Upper lobe of right lung (tissue), 1 donor: ENCODE data around the gene KRT6B. TPM values are rescaled to one million over a fixed set of nuclear protein-coding genes. Genes with fewer than 3 reads are reported as not detected.

ENCODE experiments used
- ATAC-seq: fragments of 200-7000 bp; cut with Tn5 transposase; one replicate; pipeline ENCODE4 v1.9.1; 2020; ENCODE audit warnings: mild to moderate bottlenecking, moderate library complexity
- DNase-seq: peaks from one replicate; pipeline ENCODE4 v3.0.0-alpha.2; 2020
- H3K27ac ChIP-seq: fragments of 200-600 bp; one replicate; pipeline ENCODE4 v1.8.0; 2022
- H3K27me3 ChIP-seq: fragments of 200-600 bp; one replicate; pipeline ENCODE4 v1.8.0; 2022; ENCODE audit warnings: mild to moderate bottlenecking
- H3K36me3 ChIP-seq: fragments of 200-600 bp; one replicate; pipeline ENCODE4 v1.8.0; 2022
- H3K4me1 ChIP-seq: fragments of 200-600 bp; one replicate; pipeline ENCODE4 v1.8.0; 2022
- H3K4me3 ChIP-seq: fragments of 200-600 bp; one replicate; pipeline ENCODE4 v1.8.0; 2022; ENCODE audit warnings: mild to moderate bottlenecking
- H3K9me3 ChIP-seq: fragments of 200-600 bp; one replicate; pipeline ENCODE4 v1.8.0; 2022
- CTCF ChIP-seq: fragments of 200-600 bp; IDR thresholded peaks from one replicate; pipeline ENCODE4 v1.8.0; 2022; ENCODE audit warnings: antibody characterized with exemption
- intact Hi-C: fragments of 100-400 bp; cut with DNase I; formaldehyde crosslinking; loops from one replicate; pipeline ENCODE4 v1.11.0; 2022
- total RNA-seq: library from RNA; stranded (reverse); fragmentation: NEBNext Ultra II Directional; extraction: Animal tissue kit (Norgen Biotek cat#: 25700); gene quantifications from one replicate; pipeline ENCODE4 v1.2.1, GENCODE V29; 2021
- donor health status: DM: no; HTN: yes; CAD: no; lungs with severe emphysema.

KRT6B gene
- total RNA-seq, 1 donor from 2014 or later: not detected

GRCh38 chr12:52398176-52398575 lies 53.8 kb downstream of the KRT6B start:
- H3K27me3 ChIP-seq: peaks cover 21% of the 10 kb centered on the region
- no peaks in the 10 kb centered on the region for H3K4me1 ChIP-seq
- no peaks in the 10 kb centered on the region for H3K9me3 ChIP-seq
- ATAC-seq (no peak), DNase-seq (no peak)
- no peak overlapping the region for H3K27ac ChIP-seq
- H3K4me3 ChIP-seq: no peak overlapping the region
- no peak for TF ChIP-seq CTCF
- intact Hi-C loops: no loop called here
- no peaks in the 10 kb centered on the region for H3K36me3 ChIP-seq

- intact Hi-C loops: no loop called here
- Histone ChIP-seq H3K4me1 (no peaks in the 10 kb centered on the region), H3K9me3 (no peaks in the 10 kb centered on the region), H3K27me3 (peaks cover 21% of the 10 kb centered on the region), H3K27ac (no peak overlapping the region), H3K4me3 (no peak overlapping the region), H3K36me3 (no peaks in the 10 kb centered on the region)
- ATAC-seq: no peak
- TF ChIP-seq CTCF: no peak
- DNase-seq: peak; percentile 30
Observed at GRCh38 chr12:52396656-52397055, 55.3 kb downstream of the KRT6B start.

Other genes starting within 250 kb of the KRT6B start
- gene KRT7, start 218.9 kb downstream of the KRT6B start, total RNA-seq: 664 TPM
- gene KRT86, start 177.5 kb downstream of the KRT6B start, total RNA-seq: 1.1 TPM
- gene KRT81, start 160.6 kb downstream of the KRT6B start, total RNA-seq: not detected
- not detected for gene KRT83, start 130.7 kb downstream of the KRT6B start, total RNA-seq
- gene KRT85, start 84.7 kb downstream of the KRT6B start, total RNA-seq: not detected
- not detected for gene KRT84, start 66.5 kb downstream of the KRT6B start, total RNA-seq
- not detected for gene KRT82, start 45.8 kb downstream of the KRT6B start, total RNA-seq
- not detected for gene KRT75, start 17.8 kb downstream of the KRT6B start, total RNA-seq
- gene KRT6C, start 21.7 kb upstream of the KRT6B start, total RNA-seq: not detected
- gene KRT6A, start 41.1 kb upstream of the KRT6B start, total RNA-seq: 3.0 TPM
- 8.8 TPM for gene KRT5, start 68.2 kb upstream of the KRT6B start, total RNA-seq
- gene KRT71, start 101.0 kb upstream of the KRT6B start, total RNA-seq: not detected
- not detected for gene KRT74, start 121.7 kb upstream of the KRT6B start, total RNA-seq
- not detected for gene KRT72, start 149.3 kb upstream of the KRT6B start, total RNA-seq
- gene KRT73, start 166.4 kb upstream of the KRT6B start, total RNA-seq: 0.52 TPM
- gene KRT2, start 200.1 kb upstream of the KRT6B start, total RNA-seq: not detected
- gene KRT1, start 228.3 kb upstream of the KRT6B start, total RNA-seq: 3.5 TPM